SU-DHL-6 (cell line): ENCODE measurements around the gene INPP4B.

Experiments used
- CTCF ChIP-seq: fragments of 200-600 bp; sonication (generic); IDR thresholded peaks from one replicate; pipeline ENCODE4 v1.5.1; 2017; ENCODE audit warnings: antibody characterized with exemption, mild to moderate bottlenecking, low read length, moderate library complexity; ENCODE audit not compliant: insufficient read depth, poor library complexity, severe bottlenecking
- EZH2phosphoT487 ChIP-seq: fragments of 200-600 bp; sonication (generic), shearing (Covaris generic); conservative IDR thresholded peaks from 2 replicates; pipeline ENCODE4 v1.6.1; 2018; ENCODE audit warnings: mild to moderate bottlenecking, antibody characterized with exemption, low read length, moderate library complexity, mixed read lengths

DNA sequence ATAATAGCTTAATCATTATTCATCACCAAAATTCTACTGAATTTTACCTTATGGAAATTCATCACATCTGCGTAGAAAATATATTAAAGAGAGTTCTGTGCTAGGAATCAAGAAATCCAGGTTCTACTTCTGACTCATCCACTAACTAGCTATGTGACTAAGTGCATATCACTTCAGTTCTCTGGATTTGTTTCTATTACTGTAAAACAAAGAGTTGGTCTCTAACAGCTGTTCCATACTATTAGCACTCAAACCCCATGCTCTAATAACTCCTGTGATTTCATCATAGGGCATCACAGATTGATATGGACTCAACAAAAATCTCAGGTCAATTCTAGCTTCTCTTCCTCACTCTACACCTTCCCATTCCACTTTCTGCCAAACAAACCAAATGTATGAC, 572.0 kb downstream of the INPP4B start:
- TF ChIP-seq CTCF (no peak), EZH2phosphoT487 (no peak)
